ENCODE data around the gene TTC39C. TPM values are rescaled to one million over a fixed set of nuclear protein-coding genes. Genes with fewer than 3 reads are reported as not detected.

TTC39C gene
- total RNA-seq, 2 experiments from 2014 or later = 31.4 to 47.0 TPM

DNA sequence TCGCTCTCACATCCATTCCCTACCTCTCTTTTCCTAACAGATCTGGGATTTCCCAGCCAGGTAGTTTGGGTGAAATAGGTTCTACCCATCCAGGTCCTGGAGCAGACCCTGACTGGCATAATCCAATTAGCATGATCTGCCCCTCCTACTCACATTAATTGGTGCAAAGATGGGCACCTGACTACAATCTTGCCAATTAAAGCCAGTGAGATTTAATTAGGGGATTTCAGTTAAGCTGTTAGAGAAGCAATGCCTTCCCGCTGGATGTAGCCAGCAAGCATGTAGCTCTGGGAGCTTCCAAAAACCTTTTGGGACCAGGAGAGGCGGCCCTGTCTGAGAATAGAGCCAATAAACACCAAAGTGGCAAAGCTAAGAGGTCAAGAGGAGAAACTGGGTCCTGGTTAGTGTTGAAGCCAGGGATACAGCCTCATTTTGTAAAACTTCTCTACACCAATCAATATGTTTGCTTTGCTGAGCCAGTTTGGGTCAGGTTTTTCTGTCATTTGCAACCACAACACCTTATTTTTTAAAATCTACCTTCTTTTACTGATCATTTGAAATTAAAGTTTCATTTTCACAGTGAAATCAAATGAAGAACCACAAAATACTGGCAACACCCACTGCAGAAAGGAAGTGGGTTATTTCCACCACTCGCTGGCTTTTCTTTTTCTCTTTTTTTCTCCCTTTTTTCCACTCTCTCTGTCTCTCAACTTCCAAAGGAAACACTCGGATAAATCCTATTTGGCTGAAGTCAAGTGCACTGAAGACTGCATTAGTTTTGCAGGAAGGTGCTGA, 3.2 kb upstream of the TTC39C start:
- Histone ChIP-seq H3K4me2 (ENCODE audit: low read length) (peak overlapping the region; percentile 74), H3K79me2 (ENCODE audit: insufficient read depth, low read depth, low read length) (peaks cover 12% of the 10 kb centered on the region; the same call in 1 of the 2 replicates), H3K4me1 (ENCODE audit: insufficient read depth, low read length, poor library complexity, severe bottlenecking) (peaks cover 65% of the 10 kb centered on the region), H2AFZ (ENCODE audit: low read length) (peak overlapping the region; percentile 90), H3K36me3 (ENCODE audit: insufficient read depth, low read length) (no peaks in the 10 kb centered on the region), H3K9me3 (ENCODE audit: low read length) (no peaks in the 10 kb centered on the region), H4K20me1 (ENCODE audit: insufficient read depth, low read length) (peaks cover 2% of the 10 kb centered on the region), H3K4me3 (ENCODE audit: low read depth, low read length, poor library complexity, severe bottlenecking) (peak overlapping the region; percentile 35), H3K27ac (ENCODE audit: low read depth, low read length, poor library complexity, severe bottlenecking) (peak overlapping the region; percentile 98), H3K9me2 (ENCODE audit: insufficient read depth, low read length) (no peaks in the 10 kb centered on the region)
- intact Hi-C loops (cut with micrococcal nuclease; ENCODE audit: unreplicated experiment) = loop anchor here (2.0 to 10.0 kb wide), 6 partner anchors 107 to 913 kb away; partner anchors contain the start of gene RMC1
- DNase-seq (ENCODE audit: low spot score) = peak; percentile 62
- CTCF ChIA-PET (ENCODE audit: unreplicated experiment) = no interaction called here
- TF ChIP-seq CTCF (conservative IDR thresholded peaks at IDR 0.05; ENCODE audit: low read length) (no peak), EZH2phosphoT487 (IDR thresholded peaks at IDR 0.05; ENCODE audit: borderline replicate concordance, low read depth, low read length) (no peak)
- no TSS peak for BruUV-seq (replicated peaks)
- POLR2A ChIA-PET = interaction anchor here (0.6 to 1.7 kb wide), 10 partner anchors 21 to 525 kb away, joined by 3 to 7 read pairs (median 4); no protein-coding TSS in a partner anchor

DNA sequence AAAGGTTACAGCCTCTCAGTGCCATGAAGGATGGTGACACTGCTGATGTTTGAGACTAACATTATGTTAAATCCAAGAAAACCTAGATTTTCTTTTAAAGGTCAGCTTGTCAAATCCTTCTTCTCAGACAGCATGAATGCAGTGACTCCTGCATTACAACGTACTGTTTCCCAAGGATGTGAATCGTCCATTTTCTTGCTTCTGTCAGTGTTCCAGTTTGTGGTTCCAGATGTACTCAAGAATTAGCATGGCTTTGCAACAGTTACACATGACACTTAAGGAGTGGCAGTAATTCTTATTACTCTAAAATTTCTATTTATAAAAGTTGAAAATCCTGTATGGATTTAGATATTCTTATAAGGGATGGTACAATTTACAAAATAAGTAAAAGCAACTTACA, 1.5 kb upstream of the TTC39C start:
- Histone ChIP-seq H3K4me3 (ENCODE audit: low read depth, low read length, poor library complexity, severe bottlenecking) (no peak overlapping the region), H3K4me1 (ENCODE audit: insufficient read depth, low read length, poor library complexity, severe bottlenecking) (peaks cover 81% of the 10 kb centered on the region), H3K4me2 (ENCODE audit: low read length) (peak overlapping the region; percentile 74; the same call in 1 of the 2 replicates), H3K9me2 (ENCODE audit: insufficient read depth, low read length) (no peaks in the 10 kb centered on the region), H3K27ac (ENCODE audit: low read depth, low read length, poor library complexity, severe bottlenecking) (no peak overlapping the region), H3K79me2 (ENCODE audit: insufficient read depth, low read depth, low read length) (peaks cover 29% of the 10 kb centered on the region), H4K20me1 (ENCODE audit: insufficient read depth, low read length) (peaks cover 16% of the 10 kb centered on the region), H3K36me3 (ENCODE audit: insufficient read depth, low read length) (peaks cover 5% of the 10 kb centered on the region; the same call in 1 of the 2 replicates), H2AFZ (ENCODE audit: low read length) (no peak overlapping the region; the same call in 1 of the 2 replicates), H3K9me3 (ENCODE audit: low read length) (no peaks in the 10 kb centered on the region)
- DNase-seq (ENCODE audit: low spot score) = no peak
- BruUV-seq (replicated peaks) = no TSS peak
- ChIA-PET POLR2A (interaction anchor here (0.6 kb wide), 1 partner anchor 69 kb away, joined by 3 read pairs; no protein-coding TSS in a partner anchor), CTCF (ENCODE audit: unreplicated experiment) (no interaction called here)
- intact Hi-C loops (cut with micrococcal nuclease; ENCODE audit: unreplicated experiment) = loop anchor here (5.0 to 10.0 kb wide), 4 partner anchors 479 to 912 kb away; partner anchors contain the start of gene RMC1
- TF ChIP-seq CTCF (conservative IDR thresholded peaks at IDR 0.05; ENCODE audit: low read length) = no peak
